T-helper 22 cell (primary cell): Measurements from ENCODE around the gene ADO.

Experiments
- DNase-seq: peaks from one replicate; pipeline ENCODE4 v3.0.0-alpha.2; 2020; ENCODE audit warnings: low read depth

ADO gene

GRCh38 chr10:62794306-62794705 lies 10.2 kb upstream of the ADO start:
- no peak for DNase-seq

GRCh38 chr10:62795100-62795499 lies 9.4 kb upstream of the ADO start:
- DNase-seq = no peak

GRCh38 chr10:62795762-62796161 lies 8.8 kb upstream of the ADO start:
- DNase-seq = no peak

DNA sequence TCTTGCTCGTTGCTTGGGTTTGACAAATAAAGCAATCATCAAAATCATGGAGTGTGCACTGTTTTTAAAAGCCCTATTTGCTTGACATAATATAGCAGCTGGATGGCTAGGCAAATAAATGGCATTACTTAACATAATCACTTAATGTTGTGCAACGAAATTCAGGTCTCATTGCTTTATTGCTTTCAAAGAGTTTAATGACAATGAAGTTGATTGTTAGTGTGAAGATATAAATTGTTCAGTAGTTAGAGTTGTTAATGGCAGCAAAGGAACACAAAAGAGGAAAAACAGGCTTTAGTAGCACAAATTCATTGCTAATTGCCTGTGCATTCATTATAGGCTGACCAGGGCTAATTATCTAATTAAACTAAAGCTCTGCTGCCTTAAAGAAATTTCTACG lies 7.6 kb upstream of the ADO start:
- no peak for DNase-seq

- no peak for DNase-seq
Measured at GRCh38 chr10:62801871-62802270, 2.6 kb upstream of the ADO start.

DNA sequence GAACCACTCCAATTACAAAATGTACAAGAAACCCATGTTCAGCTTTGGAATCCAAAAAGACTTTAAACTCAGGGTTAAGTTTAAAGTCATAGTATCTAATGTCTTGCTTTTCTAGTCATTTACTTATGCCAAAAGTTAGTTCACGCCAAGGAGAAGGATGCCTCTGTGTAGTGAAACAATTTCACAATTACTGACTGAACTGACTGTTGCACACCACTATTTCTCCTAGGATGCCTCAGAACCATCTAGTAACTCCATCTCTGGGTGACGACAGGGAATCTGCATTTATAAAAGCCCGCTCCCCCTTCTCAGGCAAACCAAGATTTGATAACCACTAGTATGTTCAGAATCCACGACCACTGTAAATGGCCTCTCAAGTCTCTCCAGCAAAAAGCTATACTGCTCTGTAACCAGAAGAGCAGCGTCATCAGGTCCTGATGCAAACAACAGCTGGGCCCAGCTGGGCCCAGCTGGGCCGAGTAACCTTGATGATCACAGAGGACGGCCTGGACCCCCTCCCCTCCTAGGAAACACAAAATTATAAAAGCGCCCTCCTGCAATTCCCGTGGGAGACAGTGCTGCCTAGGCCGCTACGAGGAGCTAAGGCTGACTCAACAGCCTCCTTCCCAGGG lies 680 bp upstream of the ADO start:
- DNase-seq = no peak

GRCh38 chr10:62805231-62806099 lies 945 bp downstream of the ADO start:
- DNase-seq = no peak

- no peak for DNase-seq
Measured at GRCh38 chr10:62806251-62806650, 1.7 kb downstream of the ADO start.

GRCh38 chr10:62810156-62810902 lies 5.8 kb downstream of the ADO start:
- no peak for DNase-seq

- no peak for DNase-seq
Measured at GRCh38 chr10:62811159-62811875, 6.8 kb downstream of the ADO start.

DNA sequence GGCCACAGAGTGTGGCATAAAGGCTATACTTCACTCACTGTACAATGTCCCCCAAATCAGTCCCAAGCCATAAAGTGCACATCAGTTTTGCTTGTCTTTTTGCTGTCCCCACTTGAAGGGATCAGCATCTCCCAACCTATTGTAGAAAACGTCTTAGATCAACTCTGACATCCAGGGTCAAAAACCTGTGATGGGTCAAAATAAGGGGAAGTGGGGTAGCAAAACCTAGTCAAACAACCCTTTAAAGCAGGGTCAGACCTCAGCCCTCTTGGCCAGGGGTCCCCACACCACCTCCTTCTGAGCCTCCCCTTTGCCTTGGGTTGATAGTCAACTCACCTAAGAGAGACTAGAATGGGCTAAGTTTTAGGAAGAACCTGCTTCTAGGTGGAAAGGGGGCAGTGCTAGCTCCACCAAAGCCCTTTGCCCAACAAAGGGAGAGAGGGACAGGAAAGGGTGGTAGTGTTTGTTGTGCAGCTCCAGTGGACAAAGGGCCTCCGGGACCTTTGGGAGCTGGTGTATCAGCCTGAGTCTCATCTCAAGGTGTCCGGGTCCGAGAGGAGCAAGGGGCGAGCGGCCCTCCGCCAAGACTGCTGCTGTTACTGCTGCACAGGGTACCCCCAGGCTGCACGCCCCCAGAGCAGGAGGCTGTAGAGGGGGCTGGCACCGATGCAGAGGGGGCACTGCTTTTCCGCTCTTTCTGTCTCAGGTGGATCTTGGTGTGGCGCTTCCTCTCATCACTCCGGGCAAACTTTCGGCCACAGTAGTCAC lies 8.3 kb downstream of the ADO start:
- DNase-seq = no peak

DNA sequence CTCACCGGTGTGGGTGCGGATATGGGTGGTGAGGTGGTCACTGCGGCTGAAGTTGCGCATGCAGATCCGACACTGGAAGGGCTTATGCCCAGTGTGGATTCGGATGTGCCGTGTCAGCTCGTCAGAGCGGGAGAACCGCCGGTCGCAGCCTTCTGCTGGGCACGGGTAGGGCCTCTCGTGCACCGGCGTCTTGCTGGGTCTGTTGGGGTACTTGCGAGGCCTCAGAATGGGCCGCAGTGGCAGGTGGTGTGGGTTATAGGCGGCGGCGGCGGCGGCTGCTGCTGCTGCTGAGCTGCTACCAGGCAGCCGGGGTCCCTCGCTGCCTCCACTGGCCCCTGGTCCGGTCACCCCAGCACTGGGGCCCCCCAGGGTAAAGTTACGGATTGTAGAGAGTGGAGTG lies 8.9 kb downstream of the ADO start:
- no peak for DNase-seq

- no peak for DNase-seq
Measured at GRCh38 chr10:62813981-62814380, 9.5 kb downstream of the ADO start.

DNA sequence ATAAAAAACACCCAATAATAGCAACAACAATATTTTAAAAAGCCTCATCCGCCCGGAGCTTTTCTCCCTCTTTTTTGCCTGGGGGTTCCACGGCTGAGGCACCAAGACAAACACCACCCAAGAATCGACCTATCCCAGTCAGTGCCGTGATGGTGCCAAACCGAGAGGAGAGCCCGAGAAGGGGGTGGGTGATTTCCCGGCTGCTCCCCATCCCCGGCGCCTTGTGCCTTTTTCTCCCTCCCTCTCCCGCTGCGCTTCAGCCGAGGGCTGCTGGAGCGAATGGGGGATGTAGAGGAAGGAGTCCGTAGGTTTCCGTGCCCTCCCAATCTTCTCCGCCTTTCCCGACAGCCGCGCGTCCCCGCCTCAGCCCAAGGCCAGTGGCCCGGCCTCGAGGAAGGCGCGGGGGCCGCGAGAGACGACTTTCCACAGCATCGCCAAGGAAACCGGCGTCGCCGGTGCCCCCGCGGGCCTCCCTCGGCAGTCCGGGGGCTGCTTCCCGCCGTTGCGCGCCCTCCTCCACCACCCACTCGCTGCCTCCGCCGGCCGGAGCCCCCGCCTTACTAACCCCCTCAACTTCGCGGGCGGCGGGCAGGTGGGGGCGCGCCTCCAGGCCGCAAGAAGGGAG lies 10.3 kb downstream of the ADO start:
- DNase-seq = no peak

- no peak for DNase-seq
Measured at GRCh38 chr10:62815381-62816075, 11.0 kb downstream of the ADO start.

GRCh38 chr10:62816076-62816330 lies 11.5 kb downstream of the ADO start:
- no peak for DNase-seq

DNA sequence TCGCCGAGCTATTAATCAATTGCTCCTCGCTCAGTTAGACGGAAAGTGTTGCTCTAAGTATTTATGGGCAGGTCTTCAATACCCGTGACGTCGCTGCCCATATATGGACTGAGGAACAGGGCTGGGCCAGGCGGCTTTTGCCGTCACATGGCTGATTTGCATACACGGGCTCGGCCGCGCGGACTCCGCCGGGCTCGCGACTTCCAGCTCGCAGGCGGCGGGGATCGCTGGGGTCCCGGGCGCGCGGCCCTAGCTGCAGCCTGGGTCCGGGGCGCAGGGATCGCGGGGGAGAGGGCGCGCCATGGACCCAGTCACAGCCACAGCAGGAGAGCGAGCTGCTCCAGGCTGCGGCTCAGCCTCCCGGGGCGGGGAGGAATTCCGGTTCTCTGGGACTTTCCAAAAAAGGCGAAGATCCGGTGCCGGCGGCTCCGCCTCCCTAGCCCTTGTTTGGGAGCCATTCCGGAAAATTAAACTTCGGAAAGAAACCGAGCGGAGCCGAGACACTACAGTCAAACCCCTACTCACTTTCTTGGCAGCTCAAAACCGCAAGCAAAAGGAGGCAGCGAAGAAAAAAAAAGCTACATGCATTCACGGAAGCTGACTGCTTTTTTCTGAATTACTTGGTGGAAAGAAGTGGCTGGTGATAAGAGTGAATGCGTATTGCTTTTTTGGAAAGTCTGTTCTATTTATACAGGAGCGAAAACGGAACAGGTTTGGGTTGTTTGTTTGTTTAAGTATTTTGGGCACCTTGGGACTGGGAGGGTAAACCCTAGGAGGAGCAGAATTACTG lies 12.0 kb downstream of the ADO start, which contains the start of gene EGR2:
Gene EGR2, minus strand, starts transcription at position 36 of the 790 bp plus-strand sequence. CDS start 337 bp downstream, outside the sequence.
- peak; percentile 90 for DNase-seq

DNA sequence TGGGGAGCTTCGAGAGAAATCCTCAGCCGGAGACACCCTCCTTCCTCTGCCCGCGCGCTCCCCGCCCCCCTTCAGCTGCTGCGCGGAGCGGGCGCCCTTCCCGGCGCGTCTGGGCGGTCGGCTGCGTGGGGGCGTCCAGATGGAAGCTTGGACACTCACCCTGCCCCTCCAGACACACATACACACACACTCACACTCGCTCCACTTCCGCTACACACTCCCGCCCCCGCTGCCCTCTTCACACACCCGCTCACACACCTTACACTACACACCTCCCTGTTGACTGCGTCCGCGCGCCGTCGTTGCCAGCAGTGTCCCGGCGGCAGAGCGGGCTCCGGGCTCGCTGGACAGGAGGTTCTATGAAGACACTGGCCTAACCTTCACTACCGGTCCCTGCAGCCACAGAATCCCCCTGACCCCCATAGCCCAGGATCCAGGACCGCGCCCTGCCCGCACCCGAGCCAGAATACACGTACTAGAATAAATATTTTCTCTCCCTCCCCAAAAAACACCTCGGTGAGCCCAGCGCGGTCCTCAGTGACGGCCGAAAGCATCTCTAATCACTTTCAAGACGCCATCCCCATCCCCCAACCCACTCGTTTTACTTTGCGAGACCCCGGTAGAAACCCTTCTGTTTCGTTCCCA lies 12.7 kb downstream of the ADO start:
- DNase-seq = no peak

GRCh38 chr10:62817766-62818425 lies 13.4 kb downstream of the ADO start:
- DNase-seq = no peak
